CD4-positive, CD25-positive, alpha-beta regulatory T cell (primary cell): Measurements from ENCODE around the gene SFRP5. TPM values are rescaled to one million over a fixed set of nuclear protein-coding genes. Genes with fewer than 3 reads are reported as not detected.
A peak's percentile ranks its signal among the peaks of the same experiment; 100 is the strongest.

Experiments
- ATAC-seq, 2 donors: fragments of 150-1000 bp; cut with Tn5 transposase; one replicate each; pipeline ENCODE4 v1.10.0; 2021; ENCODE audit warnings: low read depth in 2 of 2, moderate number of reproducible peaks in 2 of 2, moderate library complexity in 1 of 2
- DNase-seq, 3 donors: peaks; one replicate each; pipeline versions ENCODE4 v3.0.0 to v3.0.0-alpha.2; 2012 to 2022; ENCODE audit warnings: mixed read lengths in 1 of 3
- H3K27ac ChIP-seq: one replicate; pipeline ENCODE4 v1.7.0; 2013; ENCODE audit warnings: mild to moderate bottlenecking, low read length; ENCODE audit not compliant: insufficient read depth, poor library complexity, severe bottlenecking
- H3K27me3 ChIP-seq: one replicate; pipeline ENCODE4 v1.7.0; 2013; ENCODE audit warnings: low read length; ENCODE audit not compliant: control insufficient read depth, insufficient read depth
- H3K36me3 ChIP-seq: one replicate; pipeline ENCODE4 v1.7.0; 2013; ENCODE audit warnings: mild to moderate bottlenecking, low read length, moderate library complexity; ENCODE audit not compliant: control insufficient read depth, insufficient read depth
- H3K4me1 ChIP-seq: 2 replicates; pipeline ENCODE4 v1.7.0; 2013; ENCODE audit warnings: mild to moderate bottlenecking, low read length; ENCODE audit not compliant: insufficient read depth, control insufficient read depth, poor library complexity, severe bottlenecking
- H3K4me3 ChIP-seq: one replicate; pipeline ENCODE4 v1.7.0; 2013; ENCODE audit warnings: low read depth, mild to moderate bottlenecking, low read length, moderate library complexity
- H3K9me3 ChIP-seq, 2 experiments: 1 replicate in 1 of 2; 2 replicates in 1 of 2; pipeline ENCODE4 v1.7.0; 2013; ENCODE audit warnings: low read length in 2 of 2, mild to moderate bottlenecking in 1 of 2, moderate library complexity in 1 of 2; ENCODE audit not compliant: control insufficient read depth in 2 of 2
- H3K27ac Mint-ChIP-seq, 3 donors: one replicate each; pipeline ENCODE4 v1.8.0; 2020 to 2022; ENCODE audit warnings: mild to moderate bottlenecking in 3 of 3, mixed read lengths in 3 of 3, moderate library complexity in 2 of 3
- H3K27me3 Mint-ChIP-seq: one replicate; pipeline ENCODE4 v1.8.0; 2022; ENCODE audit warnings: mild to moderate bottlenecking, mixed read lengths
- H3K36me3 Mint-ChIP-seq: one replicate; pipeline ENCODE4 v1.8.0; 2020; ENCODE audit warnings: mixed read lengths
- H3K4me1 Mint-ChIP-seq, 4 donors: one replicate each; pipeline ENCODE4 v1.8.0; 2020 to 2022; ENCODE audit warnings: mixed read lengths in 4 of 4, mild to moderate bottlenecking in 1 of 4
- H3K4me3 Mint-ChIP-seq, 4 donors: one replicate each; pipeline ENCODE4 v1.8.0; 2020 to 2022; ENCODE audit warnings: mild to moderate bottlenecking in 4 of 4, mixed read lengths in 4 of 4, moderate library complexity in 3 of 4
- H3K9me3 Mint-ChIP-seq, 7 donors: one replicate each; pipeline ENCODE4 v1.8.0; 2020 to 2022; ENCODE audit warnings: mixed read lengths in 7 of 7, mild to moderate bottlenecking in 3 of 7, moderate library complexity in 2 of 7
- polyA plus RNA-seq, 4 donors: library from polyadenylated mRNA; unstranded; fragments of 300-500 nt; fragmentation: Illumina TruSeq; gene quantifications; one replicate each; pipeline ENCODE4 v1.2.3, GENCODE V29; 2021
- total RNA-seq: library from RNA; stranded (reverse); gene quantifications from one replicate; pipeline ENCODE4 v1.2.3, GENCODE V29; 2022

SFRP5 gene
- total and polyA plus RNA-seq, 5 donors from 2014 or later, result 0.34 to 0.93 (median 0.43) TPM; not detected in 2

GRCh38 chr10:97796651-97797050 is 24.9 kb upstream of the SFRP5 start:
- no peaks in the 10 kb centered on the region for H3K27me3 ChIP-seq
- DNase-seq, result peak in 2 of 3 donors; percentile 38 to 91
- peaks cover 4 to 11% of the 10 kb centered on the region in 2 experiments for H3K9me3 ChIP-seq
- Mint-ChIP-seq H3K36me3 (peaks cover 3% of the 10 kb centered on the region), H3K27me3 (peaks cover 5% of the 10 kb centered on the region), H3K4me3 (peak overlapping the region; percentile 34 to 89 (median 77)), H3K9me3 (peaks cover 0 to 13% (median 2%) of the 10 kb centered on the region in 7 donors), H3K4me1 (peaks cover 5 to 56% (median 28%) of the 10 kb centered on the region in 4 donors), H3K27ac (peak overlapping the region; percentile 39 to 99 (median 47))
- ATAC-seq, result peak; percentile 88 to 90
- no peaks in the 10 kb centered on the region for H3K36me3 ChIP-seq
- H3K27ac ChIP-seq, result no peak overlapping the region
- peak overlapping the region; percentile 57 for H3K4me3 ChIP-seq
- H3K4me1 ChIP-seq, result peaks cover 23% of the 10 kb centered on the region

GRCh38 chr10:97795886-97796285 is 24.1 kb upstream of the SFRP5 start:
- no peaks in the 10 kb centered on the region for H3K27me3 ChIP-seq
- H3K4me1 ChIP-seq, result peaks cover 24% of the 10 kb centered on the region
- ATAC-seq (no peak), DNase-seq (no peak)
- H3K4me1 Mint-ChIP-seq, result peaks cover 5 to 58% (median 28%) of the 10 kb centered on the region in 4 donors
- no peak overlapping the region for H3K4me3 Mint-ChIP-seq
- H3K27ac ChIP-seq, result no peak overlapping the region
- H3K9me3 Mint-ChIP-seq, result peaks cover 0 to 13% (median 2%) of the 10 kb centered on the region in 7 donors
- peaks cover 3% of the 10 kb centered on the region for H3K36me3 Mint-ChIP-seq
- H3K4me3 ChIP-seq, result peak overlapping the region; percentile 57
- H3K27ac Mint-ChIP-seq, result no peak overlapping the region
- peaks cover 5% of the 10 kb centered on the region for H3K27me3 Mint-ChIP-seq
- peaks cover 4 to 11% of the 10 kb centered on the region in 2 experiments for H3K9me3 ChIP-seq
- no peaks in the 10 kb centered on the region for H3K36me3 ChIP-seq

GRCh38 chr10:97791824-97792721 is 20.3 kb upstream of the SFRP5 start:
- peak; percentile 54 to 65 (median 65) for DNase-seq
- Mint-ChIP-seq H3K9me3 (peaks cover 0 to 2% (median 0%) of the 10 kb centered on the region in 7 donors), H3K4me3 (peak overlapping the region in 1 of 4 donors; percentile 69), H3K27ac (peak overlapping the region in 2 of 3 donors; percentile 56 to 59), H3K4me1 (peaks cover 5 to 51% (median 18%) of the 10 kb centered on the region in 4 donors), H3K27me3 (peaks cover 6% of the 10 kb centered on the region), H3K36me3 (no peaks in the 10 kb centered on the region)
- peak in 1 of 2 donors; percentile 27 for ATAC-seq
- H3K27me3 ChIP-seq, result no peaks in the 10 kb centered on the region
- H3K4me3 ChIP-seq, result no peak overlapping the region
- H3K36me3 ChIP-seq, result no peaks in the 10 kb centered on the region
- no peaks in the 10 kb centered on the region for H3K9me3 ChIP-seq
- peaks cover 22% of the 10 kb centered on the region for H3K4me1 ChIP-seq
- H3K27ac ChIP-seq, result no peak overlapping the region

- no peaks in the 10 kb centered on the region for H3K9me3 ChIP-seq
- H3K4me3 ChIP-seq, result no peak overlapping the region
- H3K27ac ChIP-seq, result no peak overlapping the region
- no peaks in the 10 kb centered on the region for H3K27me3 ChIP-seq
- no peaks in the 10 kb centered on the region for H3K36me3 ChIP-seq
- Mint-ChIP-seq H3K36me3 (no peaks in the 10 kb centered on the region), H3K27me3 (peaks cover 6% of the 10 kb centered on the region), H3K4me3 (no peak overlapping the region), H3K9me3 (peaks cover 0 to 2% (median 0%) of the 10 kb centered on the region in 7 donors), H3K4me1 (peaks cover 0 to 30% (median 3%) of the 10 kb centered on the region in 4 donors), H3K27ac (no peak overlapping the region)
- DNase-seq (no peak), ATAC-seq (no peak)
- peaks cover 8% of the 10 kb centered on the region for H3K4me1 ChIP-seq
These were observed 18.1 kb upstream of the SFRP5 start for GRCh38 chr10:97789770-97790397.

DNA sequence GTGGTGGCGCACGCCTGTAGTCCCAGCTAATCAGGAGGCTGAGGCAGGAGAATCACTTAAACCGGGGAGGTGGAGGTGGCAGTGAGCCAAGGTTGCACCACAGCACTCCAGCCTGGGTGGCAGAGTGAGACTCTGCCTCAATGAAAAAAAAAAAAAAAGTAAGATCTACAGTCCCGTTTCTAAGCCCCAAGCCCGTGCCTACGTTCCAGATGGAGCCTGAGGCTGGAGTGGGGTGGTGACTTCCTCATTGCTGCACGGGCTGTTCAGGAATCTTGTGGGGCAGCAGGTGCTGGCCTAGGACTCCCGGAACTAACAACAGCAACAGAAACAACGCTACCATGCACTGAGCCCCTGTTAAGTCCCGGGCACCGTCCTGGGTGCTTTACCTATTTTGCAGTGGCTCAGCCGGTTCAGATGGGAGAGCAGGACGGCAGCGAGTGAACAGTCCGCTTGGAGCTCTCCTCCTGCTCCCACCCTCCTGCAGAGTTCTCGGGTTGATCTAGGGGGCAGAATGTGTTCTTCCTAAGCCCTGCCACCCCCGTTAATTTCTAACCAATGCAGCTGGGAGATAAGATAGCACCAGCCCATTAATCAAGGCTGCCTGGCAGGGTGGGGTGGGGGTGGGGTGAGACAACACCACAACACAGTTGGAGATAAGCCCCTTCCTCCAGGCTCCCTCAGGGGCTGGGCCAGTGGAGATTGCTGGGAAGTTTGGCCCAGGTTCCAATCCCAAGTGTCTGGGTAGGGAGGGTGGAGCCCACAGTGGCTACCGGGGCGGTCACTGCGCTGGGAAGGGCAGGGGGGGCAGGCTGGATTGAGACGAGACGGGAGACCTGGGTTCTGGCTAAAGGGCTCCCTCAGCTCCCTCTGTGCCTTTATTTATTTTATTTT is 17.0 kb upstream of the SFRP5 start:
- H3K9me3 ChIP-seq, result no peaks in the 10 kb centered on the region
- H3K27me3 ChIP-seq, result no peaks in the 10 kb centered on the region
- H3K4me3 ChIP-seq, result no peak overlapping the region
- H3K36me3 Mint-ChIP-seq, result no peaks in the 10 kb centered on the region
- peaks cover 0 to 26% (median under 1%) of the 10 kb centered on the region in 4 donors for H3K4me1 Mint-ChIP-seq
- H3K36me3 ChIP-seq, result no peaks in the 10 kb centered on the region
- peaks cover 8% of the 10 kb centered on the region for H3K4me1 ChIP-seq
- ATAC-seq (no peak), DNase-seq (no peak)
- no peak overlapping the region for H3K27ac Mint-ChIP-seq
- H3K4me3 Mint-ChIP-seq, result no peak overlapping the region
- H3K27ac ChIP-seq, result no peak overlapping the region
- peaks cover 6% of the 10 kb centered on the region for H3K27me3 Mint-ChIP-seq
- peaks cover 0 to 2% (median 0%) of the 10 kb centered on the region in 7 donors for H3K9me3 Mint-ChIP-seq

DNA sequence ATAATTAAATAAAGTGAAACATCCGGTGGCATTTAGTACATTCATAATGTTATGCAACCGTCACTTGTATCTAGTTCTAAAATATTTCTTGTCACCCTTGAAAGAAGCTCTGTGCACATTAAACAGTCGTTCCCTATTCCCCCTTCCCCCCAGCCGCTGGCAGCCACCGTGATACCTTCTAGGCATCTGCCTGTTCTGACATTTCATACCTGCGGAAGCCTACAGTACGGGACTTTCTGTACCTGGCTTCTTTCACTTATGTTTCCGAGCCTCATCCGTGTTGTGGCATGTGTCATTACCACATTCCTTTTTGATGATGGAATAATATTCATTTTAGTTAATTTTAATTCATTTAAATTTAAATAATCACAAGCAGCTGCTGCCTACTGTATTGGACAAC is 13.9 kb upstream of the SFRP5 start:
- Histone ChIP-seq H3K9me3 (no peaks in the 10 kb centered on the region), H3K4me1 (peaks cover 19% of the 10 kb centered on the region), H3K27ac (no peak overlapping the region), H3K36me3 (no peaks in the 10 kb centered on the region), H3K27me3 (no peaks in the 10 kb centered on the region), H3K4me3 (no peak overlapping the region)
- Mint-ChIP-seq H3K27me3 (peaks cover 6% of the 10 kb centered on the region), H3K9me3 (no peaks in the 10 kb centered on the region), H3K4me3 (no peak overlapping the region), H3K4me1 (peaks cover 2 to 28% (median 14%) of the 10 kb centered on the region in 4 donors), H3K36me3 (no peaks in the 10 kb centered on the region), H3K27ac (peak overlapping the region in 1 of 3 donors; percentile 83)
- DNase-seq, result no peak
- no peak for ATAC-seq

DNA sequence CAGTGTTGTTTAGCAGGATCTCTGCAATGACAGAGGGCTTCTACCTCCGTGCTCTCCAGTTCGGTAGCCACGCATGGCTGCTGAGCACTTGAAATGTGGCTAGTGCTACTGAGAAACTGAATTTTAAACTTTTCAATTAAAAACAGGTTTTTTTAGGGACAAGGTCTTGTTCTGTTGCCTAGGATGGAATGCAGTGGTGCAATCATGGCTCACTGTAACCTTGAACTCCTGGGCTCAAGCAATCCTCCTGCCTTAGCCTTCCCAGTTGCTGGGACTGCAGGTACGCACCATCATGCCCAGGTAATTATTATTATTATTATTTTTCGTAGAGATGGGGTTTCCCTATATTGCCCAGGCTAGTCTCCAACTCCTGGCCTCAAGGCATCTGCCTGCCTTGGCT is 13.4 kb upstream of the SFRP5 start:
- DNase-seq (no peak), ATAC-seq (no peak)
- no peaks in the 10 kb centered on the region for H3K27me3 ChIP-seq
- Mint-ChIP-seq H3K4me1 (peaks cover 7 to 33% (median 19%) of the 10 kb centered on the region in 4 donors), H3K36me3 (no peaks in the 10 kb centered on the region), H3K9me3 (no peaks in the 10 kb centered on the region), H3K4me3 (no peak overlapping the region), H3K27ac (peak overlapping the region in 1 of 3 donors; percentile 83), H3K27me3 (peaks cover 6% of the 10 kb centered on the region)
- H3K4me3 ChIP-seq, result no peak overlapping the region
- H3K9me3 ChIP-seq, result no peaks in the 10 kb centered on the region
- no peak overlapping the region for H3K27ac ChIP-seq
- H3K4me1 ChIP-seq, result peaks cover 24% of the 10 kb centered on the region
- no peaks in the 10 kb centered on the region for H3K36me3 ChIP-seq
